HG03159 (cell line): ENCODE results near the gene AGBL4.
"Not testable (repeated sequence)": the region's sequence is repeated elsewhere in the genome, so short reads cannot be mapped to it uniquely, and the experiment has no call there.

Source experiments
- ATAC-seq: cut with Tn5 transposase; IDR thresholded peaks from one replicate; pipeline ENCODE4 v1.9.1; 2021; ENCODE audit warnings: mild to moderate bottlenecking, moderate library complexity; ENCODE audit not compliant: unreplicated experiment

AGBL4 gene

DNA sequence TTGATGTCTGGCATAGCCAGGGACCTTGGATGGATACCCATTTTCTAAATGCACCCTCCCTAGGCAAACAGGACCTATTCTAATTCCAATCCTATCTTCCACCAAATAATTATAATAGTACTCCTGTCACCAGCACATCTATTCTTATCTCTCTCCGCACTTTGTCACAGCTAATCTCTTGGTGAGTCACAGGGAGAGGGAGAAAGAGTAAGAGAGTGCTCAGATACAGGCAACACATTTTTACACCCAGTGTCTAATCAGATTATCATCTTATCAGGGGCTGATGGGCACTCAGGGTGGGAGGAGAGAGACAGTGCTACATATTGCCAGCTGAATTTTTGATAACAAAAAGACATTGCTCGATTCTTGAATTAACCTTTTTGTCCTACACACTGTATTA is 972.1 kb downstream of the AGBL4 start:
- no peak for ATAC-seq

DNA sequence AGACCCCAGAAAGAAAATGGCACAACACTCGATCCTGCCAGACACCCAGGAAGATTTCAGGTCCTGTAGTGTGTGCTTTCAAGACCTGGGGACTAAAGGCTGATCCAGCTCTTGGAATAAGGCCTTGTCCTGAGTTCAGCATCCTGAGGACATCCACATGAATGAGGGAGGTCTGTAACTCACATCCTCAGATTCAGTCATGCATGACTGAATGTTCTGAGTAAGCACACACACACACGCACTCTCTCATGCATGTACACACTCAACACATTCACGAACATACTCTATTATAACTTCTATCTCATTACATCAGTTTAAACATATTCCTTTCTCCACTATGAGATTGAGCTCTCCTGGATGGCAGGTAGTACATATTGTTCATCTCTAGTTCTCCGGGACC is 973.7 kb downstream of the AGBL4 start:
- ATAC-seq: no peak

- ATAC-seq: no peak
These were observed 975.6 kb downstream of the AGBL4 start for GRCh38 chr1:49048188-49048587.

- no peak for ATAC-seq
These were observed 977.4 kb downstream of the AGBL4 start for GRCh38 chr1:49046305-49046704.

DNA sequence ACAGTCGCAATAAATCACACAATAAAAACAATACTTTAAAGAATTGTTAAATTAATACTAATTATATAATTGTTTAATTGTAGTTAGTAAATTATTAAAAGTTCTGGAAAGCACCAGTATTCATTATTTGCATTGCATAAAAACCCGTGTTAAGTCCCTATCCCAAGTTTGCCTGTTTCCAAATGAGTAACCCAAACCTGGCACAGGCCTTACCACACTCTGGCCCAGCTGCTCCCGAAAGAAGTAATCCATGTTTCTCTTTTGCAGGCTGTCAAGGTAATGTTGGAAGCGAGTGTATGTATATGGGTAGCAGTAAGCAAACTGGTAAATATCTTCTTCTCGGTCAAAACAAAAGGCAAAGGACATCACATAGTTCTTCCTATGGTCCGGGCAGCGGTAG is 978.4 kb downstream of the AGBL4 start:
- ATAC-seq: no peak

- no peak for ATAC-seq
These were observed 987.1 kb downstream of the AGBL4 start for GRCh38 chr1:49036700-49037099.

- no peak for ATAC-seq
These were observed 995.4 kb downstream of the AGBL4 start for GRCh38 chr1:49028396-49028795.

DNA sequence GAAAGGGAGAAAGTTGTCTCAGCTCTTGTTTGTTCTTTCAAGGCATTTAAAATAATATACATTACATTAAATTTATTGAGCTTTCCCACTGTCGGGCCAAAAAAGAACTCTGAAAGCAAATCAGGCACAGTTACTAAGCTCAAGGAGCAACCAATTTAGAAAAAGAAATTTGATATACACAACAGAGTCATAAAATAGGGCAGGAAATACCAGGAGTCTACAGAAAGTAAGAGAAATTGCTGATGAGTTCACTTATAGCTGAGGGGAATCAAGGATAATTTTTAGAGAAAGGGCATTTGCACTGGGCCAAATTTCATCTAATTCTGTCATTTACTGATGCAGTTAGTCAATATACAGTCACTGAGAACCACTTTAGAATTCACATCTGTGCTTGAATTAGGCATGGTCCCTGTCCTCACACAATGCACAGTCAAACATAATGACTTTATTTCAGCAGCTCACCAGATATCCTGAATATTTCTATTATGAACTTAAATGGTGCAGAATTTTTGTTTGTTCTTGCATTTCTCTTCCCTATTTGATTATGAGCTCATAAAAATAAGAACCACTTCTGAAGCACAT is 997.4 kb downstream of the AGBL4 start:
- ATAC-seq: no peak

DNA sequence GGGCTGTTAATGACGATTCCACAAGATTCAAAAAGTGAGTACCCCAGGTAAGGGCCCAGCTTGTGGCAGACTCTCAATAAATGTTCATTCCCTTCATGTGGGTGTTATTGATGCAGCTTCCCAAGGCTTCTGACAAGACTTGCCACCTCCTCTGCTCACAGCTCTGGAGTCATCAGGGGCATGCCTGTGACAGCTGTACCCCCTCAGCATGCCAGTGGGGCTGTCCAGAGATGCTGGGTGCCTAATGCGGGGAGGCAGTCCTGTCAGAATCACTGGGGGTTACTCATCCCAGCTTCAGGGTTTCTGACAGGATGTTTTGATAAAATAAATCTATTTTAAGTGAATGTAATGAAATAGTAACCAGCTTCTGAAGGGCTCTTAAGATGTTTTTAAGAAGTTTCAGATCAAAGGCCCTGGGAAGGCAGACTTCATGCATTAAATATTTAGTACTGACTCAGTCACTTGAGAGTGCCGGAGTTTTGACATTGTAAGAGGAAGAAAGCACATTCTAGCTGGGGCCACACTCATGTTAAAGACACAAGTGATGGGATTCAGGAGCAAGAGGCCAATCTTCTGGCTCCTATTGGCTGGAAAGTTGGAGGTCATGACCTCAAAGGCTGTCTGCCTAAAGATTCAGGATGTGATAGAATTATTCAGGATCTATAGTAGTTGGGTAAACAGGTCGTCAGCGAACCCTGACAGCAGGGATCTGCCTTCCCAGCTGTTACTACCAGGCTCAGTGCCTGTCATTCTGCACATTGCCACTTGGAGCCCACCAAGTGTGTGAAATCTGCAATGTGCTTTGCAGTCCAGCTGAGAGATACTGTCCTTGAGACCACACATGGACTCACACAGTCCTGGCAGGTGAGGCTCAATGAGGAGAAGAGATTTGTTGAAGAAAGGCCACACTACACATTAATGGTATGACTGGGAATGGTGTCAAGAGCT is 1007.5 kb downstream of the AGBL4 start:
- ATAC-seq: no peak

- no peak for ATAC-seq
These were observed 1010.7 kb downstream of the AGBL4 start for GRCh38 chr1:49013079-49013478.

DNA sequence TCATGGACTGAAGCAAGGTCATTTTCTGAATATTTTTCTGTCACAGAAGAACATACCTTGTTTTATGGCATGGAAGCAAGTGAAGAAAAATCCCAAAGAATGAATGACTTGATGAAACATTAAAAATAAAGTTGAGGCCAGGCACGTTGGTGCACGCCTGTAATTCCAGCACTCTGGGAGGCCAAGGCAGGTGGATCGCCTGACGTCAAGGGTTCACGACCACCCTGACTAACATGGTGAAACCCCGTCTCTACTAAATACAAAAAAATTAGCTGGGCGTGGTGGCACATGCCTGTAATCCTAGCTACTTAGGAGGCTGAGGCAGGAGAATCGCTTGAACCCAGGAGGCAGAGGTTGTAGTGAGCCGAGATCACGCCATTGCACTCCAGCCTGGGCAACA is 1020.8 kb downstream of the AGBL4 start:
- not testable (repeated sequence) for ATAC-seq

DNA sequence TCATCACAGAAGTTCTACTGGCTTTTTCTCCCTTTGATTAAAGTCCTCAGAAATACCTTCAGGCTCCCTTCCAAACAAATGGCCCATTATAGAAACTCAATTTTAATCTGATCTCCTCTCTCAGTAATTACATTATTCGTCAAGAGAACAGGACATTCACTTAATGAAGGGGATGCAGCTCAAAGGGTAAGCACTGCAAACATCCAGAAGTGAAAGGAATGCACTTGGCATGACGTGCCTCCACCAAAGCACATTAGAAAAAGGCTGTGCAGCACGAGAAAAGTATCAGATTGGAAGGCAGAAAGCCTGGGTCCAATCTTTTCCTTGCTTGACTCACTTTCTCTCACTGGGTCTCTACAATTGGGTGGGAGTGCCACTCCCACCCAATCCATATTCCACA is 1024.4 kb downstream of the AGBL4 start:
- ATAC-seq: no peak

DNA sequence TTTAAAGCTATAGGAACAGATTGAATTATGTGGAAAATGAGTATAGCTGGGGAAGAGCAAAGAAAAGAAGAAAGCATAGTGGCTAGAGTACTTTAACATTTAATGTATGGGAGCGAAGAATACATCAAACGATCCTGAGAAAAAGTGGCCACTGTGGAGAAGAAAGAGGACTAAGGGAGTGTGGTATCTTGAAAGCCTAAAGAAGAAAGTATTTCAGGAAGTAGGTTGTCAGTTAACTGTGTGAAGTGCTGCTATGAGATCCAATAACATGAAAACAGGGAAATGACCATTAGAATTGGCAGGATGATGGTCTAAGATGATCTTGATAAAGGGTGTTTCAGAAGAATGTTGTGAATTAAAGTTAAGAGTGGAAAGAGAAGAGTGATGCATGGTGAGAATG is 1027.4 kb downstream of the AGBL4 start:
- ATAC-seq: no peak

DNA sequence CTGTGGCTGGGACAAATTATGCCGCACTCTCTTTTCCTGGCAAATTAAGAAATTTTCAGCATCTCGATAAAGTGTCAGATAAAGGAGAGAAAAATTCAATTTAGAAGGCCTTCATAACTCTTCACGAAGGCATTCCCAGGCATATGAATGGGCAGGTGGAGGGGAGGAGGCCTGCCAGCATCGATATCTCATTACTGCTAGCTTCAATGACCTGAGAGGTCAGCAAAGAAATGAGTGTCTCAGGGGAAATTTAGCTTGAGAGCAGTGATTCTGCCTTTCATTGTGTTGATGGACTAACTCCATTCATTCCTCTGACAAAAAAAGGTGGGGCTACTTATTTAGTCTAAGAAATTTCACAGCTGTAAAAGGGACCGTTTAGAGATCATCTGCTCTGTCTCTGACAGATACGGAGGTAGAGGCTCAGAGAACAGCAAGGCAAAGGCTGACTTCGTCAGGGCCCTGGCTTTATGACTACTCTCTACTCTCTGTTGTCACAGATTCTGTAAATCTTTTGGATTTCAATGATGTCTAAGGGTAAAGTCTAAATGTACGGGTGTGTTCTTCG is 1035.0 kb downstream of the AGBL4 start:
- ATAC-seq: no peak

- no peak for ATAC-seq
These were observed 1043.8 kb downstream of the AGBL4 start for GRCh38 chr1:48979940-48980339.

GRCh38 chr1:48978413-48978812 is 1045.3 kb downstream of the AGBL4 start:
- no peak for ATAC-seq

DNA sequence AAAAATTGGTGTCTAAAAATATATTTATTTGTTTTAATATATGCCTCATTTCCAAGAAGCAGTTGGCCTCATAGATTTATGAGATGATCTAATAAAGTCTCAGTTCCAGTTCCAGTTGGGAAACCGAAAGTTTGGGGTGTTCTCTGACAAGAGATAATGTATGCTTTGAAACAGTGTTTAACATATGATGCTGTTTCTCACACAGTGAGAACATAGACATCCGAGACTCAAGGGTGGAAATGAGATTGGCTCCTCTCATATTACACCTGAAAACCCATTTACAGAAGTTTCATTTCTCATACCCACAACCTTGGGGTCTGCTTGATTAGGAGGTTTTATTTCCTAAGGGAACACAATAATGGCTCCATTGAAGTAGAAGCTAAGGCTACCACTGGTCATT is 1046.5 kb downstream of the AGBL4 start:
- ATAC-seq: no peak

GRCh38 chr1:48969971-48970370 is 1053.8 kb downstream of the AGBL4 start:
- no peak for ATAC-seq

DNA sequence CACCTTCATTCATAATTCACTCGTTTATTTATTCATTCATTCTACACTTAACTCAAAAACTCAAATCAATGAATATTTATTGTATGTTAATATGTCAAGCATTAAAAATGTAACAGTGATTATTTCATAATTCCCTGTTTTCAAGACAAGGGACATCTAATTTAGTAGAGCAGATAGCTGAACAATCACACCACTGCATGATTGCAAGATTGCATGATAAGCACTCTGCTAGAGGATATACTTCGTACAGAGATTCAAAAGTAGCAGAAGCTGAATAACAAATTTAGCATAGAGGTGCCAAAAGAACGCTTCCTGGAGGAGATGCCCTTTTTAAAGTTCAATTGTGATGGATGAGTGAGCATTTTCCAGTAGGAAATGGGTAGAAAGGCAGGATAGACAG is 1056.4 kb downstream of the AGBL4 start:
- no peak for ATAC-seq

GRCh38 chr1:48966583-48966982 is 1057.2 kb downstream of the AGBL4 start:
- no peak for ATAC-seq

GRCh38 chr1:48960320-48960719 is 1063.4 kb downstream of the AGBL4 start:
- ATAC-seq: no peak

DNA sequence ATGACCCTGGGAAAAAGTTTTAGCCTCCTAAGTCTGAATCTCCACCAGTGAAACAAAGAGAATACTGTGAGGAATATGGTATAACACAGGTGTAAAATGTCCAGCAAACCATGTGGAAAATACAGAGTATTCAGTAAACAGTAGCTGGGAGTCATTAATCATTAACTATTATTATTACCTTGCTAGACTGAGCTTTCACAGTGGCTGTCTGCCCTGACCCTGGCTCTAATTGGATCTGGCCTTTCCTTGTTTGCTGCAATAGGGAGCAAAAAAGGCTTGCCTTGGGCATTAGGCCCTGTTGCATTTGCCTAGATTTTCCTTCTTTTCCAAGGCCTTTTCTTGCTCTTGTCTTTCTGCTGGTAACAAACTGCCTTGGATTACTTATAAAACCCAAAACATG is 1068.0 kb downstream of the AGBL4 start:
- ATAC-seq: no peak
